GM13976 (cell line): ENCODE measurements around the gene OTUB2.

Experiments used
- DNase-seq: peaks from one replicate; pipeline ENCODE4 v3.0.0; 2012; ENCODE audit warnings: low spot score
- in situ Hi-C: fragments of 300-500 bp; cut with MboI; formaldehyde crosslinking; loops from one replicate; pipeline ENCODE4 v1.12.0; 2022; ENCODE audit warnings: low sequenced_read_pairs, mixed read lengths, inconsistent platforms; ENCODE audit not compliant: unreplicated experiment
- TF ChIP-seq, protein P1 (sequence below): IDR thresholded peaks from 2 replicates; pipeline ENCODE4 v1.5.1; 2012; ENCODE audit warnings: borderline replicate concordance, mild to moderate bottlenecking; ENCODE audit not compliant: insufficient read depth; ENCODE audit errors: extremely low read depth, missing control alignments, control extremely low read depth

Gene OTUB2

DNA sequence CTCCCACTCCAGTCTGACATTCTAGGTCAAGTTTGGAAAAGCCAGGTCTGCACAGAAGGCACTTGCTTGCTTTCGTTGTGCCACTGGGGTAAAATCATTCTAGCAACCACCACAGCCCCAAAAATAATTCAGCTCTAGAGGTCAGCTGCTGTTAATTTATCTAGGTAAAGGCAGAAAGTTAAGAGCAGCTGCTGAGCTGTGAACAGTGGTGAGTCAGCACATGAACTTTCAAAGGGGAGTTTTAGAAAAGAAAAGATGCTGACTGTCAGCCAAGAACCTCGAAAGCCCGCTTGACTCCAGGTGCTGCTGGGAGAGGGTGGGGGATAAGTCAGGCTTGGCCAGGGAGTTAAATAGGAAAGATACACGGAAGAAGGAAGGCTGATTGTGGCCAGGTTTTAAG is 16.4 kb upstream of the OTUB2 start:
- in situ Hi-C loops = loop anchor here (5.0 kb wide), 1 partner anchor 67 kb away; no protein-coding TSS in a partner anchor
- TF ChIP-seq, protein P1, sequence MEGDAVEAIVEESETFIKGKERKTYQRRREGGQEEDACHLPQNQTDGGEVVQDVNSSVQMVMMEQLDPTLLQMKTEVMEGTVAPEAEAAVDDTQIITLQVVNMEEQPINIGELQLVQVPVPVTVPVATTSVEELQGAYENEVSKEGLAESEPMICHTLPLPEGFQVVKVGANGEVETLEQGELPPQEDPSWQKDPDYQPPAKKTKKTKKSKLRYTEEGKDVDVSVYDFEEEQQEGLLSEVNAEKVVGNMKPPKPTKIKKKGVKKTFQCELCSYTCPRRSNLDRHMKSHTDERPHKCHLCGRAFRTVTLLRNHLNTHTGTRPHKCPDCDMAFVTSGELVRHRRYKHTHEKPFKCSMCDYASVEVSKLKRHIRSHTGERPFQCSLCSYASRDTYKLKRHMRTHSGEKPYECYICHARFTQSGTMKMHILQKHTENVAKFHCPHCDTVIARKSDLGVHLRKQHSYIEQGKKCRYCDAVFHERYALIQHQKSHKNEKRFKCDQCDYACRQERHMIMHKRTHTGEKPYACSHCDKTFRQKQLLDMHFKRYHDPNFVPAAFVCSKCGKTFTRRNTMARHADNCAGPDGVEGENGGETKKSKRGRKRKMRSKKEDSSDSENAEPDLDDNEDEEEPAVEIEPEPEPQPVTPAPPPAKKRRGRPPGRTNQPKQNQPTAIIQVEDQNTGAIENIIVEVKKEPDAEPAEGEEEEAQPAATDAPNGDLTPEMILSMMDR = no peak
- DNase-seq = peak; percentile 73

DNA sequence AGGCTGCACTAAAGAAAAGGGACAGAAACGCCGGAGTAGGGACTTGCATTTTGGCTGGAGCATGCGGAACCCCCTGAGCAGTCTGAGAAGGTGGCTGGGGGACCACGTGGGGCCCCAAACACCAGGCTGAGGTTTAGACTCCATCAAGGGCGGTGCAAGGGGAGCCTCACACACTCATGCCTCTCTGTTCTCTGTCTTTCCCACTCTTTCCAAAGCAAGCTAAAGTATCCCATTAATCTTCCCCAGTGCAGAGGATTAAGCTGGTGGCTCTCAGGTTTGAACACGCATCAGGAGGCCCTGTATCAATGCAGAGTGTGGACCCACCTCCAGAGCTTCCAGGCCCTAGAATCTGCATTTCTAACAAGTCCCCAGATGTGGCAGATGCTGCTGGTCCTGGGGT is 15.5 kb upstream of the OTUB2 start:
- DNase-seq = no peak
- in situ Hi-C loops = no loop called here
- TF ChIP-seq, protein P1 = no peak

DNA sequence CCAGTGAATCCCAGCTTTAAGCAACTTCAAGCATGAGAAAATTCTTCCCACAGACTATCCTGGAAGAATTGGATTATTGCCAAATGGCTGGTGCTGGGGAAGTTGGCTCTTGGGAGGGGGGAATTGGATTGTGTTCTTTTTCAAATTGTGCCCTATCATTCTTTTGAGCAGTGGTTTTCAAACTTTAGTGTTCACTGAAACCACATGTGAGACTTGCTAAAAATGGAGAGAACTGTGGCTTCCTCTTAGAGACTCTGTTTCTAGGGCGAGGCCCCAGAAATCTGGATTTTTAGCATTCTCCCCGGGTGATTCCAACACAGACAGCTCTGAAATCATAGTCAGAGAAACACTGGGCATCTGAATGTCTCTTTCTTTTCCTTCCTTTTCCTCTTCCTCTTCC is 14.3 kb upstream of the OTUB2 start:
- TF ChIP-seq, protein P1 = no peak
- in situ Hi-C loops = no loop called here
- peak; percentile 68 for DNase-seq

DNA sequence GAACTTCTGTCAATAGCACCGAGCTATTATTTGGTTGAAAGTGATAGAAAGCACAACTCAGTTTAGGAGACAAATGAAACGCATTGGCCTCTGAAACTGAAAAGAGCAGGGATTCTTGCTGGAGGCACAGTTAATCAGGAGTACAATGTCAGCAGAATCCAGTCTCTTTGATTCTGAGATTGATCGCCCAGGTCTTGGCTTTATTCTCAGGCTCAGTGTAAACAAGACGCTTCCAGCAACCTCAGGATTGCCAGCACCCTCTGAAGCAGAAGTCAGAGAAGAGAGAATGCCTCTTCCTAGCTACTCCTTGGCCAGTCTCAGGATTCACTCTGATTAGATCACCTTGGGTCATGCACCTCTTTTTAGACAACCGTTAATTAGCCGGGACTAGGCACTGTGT is 11.8 kb upstream of the OTUB2 start:
- TF ChIP-seq, protein P1 = no peak
- in situ Hi-C loops = no loop called here
- DNase-seq = no peak

DNA sequence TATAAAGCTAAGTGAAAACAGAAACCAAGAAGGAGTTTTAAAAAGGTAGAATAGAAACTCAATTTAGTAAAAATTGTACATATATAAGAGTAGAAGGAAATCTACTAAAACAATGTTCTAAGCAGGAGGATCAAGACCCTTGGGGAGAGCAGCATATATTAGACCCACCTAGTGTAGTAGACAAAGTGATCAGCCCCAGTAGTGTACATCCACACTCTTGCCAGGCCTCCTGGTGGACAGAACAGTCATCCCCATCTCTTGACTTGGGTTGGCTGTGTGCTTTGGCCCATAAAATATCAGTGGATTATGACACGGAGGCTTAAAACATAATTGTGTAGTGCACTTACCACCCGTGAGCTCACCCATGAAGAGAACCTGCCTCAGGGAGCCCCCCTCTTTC is 10.9 kb upstream of the OTUB2 start:
- TF ChIP-seq, protein P1 = no peak
- in situ Hi-C loops = no loop called here
- no peak for DNase-seq

DNA sequence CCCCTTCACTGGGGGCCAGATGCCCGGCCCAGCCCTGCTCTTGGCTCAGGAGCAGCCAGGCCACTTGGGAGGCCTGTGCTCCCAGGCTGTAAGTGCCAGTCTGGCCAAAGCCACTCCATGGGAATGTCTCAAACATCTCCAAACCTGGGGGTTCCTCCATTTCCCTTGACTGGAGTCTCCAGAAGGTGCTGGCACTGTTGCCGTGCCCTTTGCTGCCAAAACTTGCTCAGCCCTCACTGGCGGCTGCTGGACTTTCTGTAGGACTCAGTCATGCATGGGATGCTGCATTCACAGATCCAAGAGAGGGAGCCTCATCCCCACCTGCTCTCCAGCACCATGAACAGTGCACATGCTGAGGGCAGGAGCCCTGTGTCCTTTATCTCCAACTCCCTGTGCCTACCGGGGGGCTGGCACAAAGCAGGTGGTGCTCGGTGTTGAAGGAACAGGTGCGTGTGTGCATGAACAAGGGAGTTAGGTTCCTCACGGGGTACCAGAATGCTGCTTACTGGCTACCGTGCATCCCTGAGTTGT is 9.6 kb upstream of the OTUB2 start:
- in situ Hi-C loops = no loop called here
- TF ChIP-seq, protein P1 = no peak
- no peak for DNase-seq

DNA sequence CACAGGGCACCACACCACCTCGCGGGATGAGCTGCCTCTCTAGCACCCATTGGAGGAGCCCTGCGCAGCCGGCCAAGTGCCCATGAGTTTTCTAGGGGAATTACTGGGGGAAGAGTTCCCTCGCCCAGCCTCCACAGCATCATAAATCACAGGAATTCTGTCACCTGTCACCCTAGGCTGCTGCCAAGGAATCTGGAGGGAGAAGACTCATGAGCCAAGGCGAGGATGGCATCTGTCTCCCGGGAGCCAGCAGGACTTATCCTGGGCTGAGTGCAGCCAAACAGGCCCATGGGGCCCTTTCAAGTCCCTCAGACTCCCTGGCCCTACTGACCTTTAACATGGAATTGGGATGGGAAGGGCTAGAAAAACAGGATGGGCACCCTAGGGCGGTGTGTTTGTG is 7.8 kb upstream of the OTUB2 start:
- in situ Hi-C loops = no loop called here
- TF ChIP-seq, protein P1 = no peak
- DNase-seq = no peak
